ENCODE results near the gene ESD. TPM values are rescaled to one million over a fixed set of nuclear protein-coding genes. Genes with fewer than 3 reads are reported as not detected.

Gene ESD
- total RNA-seq, 4 donors from 2014 or later = 45.8 to 126 (median 78.0) TPM

DNA sequence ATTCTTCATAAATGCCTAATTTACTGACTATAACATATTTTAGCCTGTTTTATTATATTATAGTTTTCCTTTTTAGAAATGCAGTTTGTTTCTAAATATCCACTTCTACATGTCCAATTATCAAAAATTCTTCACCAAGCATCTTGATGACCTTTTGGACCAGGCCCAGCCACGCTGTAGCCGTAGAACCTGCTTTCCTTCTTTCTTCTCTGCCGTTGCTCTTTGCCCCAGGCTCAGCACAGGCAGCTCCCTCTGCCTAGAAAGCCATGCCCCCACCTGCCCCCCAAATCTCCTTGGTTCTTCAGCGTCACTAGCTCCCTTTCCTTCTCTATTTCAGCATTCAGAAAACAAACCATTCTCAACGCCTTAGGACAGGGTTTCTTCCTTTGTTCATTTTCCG is 65.4 kb downstream of the ESD start:
- WGBS, 2 donors = 66 to 84% methylated on average over 6 of the region's 6 CpGs
- TF ChIP-seq POLR2A (IDR thresholded peaks at IDR 0.05) = no peak
- TF ChIP-seq, protein P1, sequence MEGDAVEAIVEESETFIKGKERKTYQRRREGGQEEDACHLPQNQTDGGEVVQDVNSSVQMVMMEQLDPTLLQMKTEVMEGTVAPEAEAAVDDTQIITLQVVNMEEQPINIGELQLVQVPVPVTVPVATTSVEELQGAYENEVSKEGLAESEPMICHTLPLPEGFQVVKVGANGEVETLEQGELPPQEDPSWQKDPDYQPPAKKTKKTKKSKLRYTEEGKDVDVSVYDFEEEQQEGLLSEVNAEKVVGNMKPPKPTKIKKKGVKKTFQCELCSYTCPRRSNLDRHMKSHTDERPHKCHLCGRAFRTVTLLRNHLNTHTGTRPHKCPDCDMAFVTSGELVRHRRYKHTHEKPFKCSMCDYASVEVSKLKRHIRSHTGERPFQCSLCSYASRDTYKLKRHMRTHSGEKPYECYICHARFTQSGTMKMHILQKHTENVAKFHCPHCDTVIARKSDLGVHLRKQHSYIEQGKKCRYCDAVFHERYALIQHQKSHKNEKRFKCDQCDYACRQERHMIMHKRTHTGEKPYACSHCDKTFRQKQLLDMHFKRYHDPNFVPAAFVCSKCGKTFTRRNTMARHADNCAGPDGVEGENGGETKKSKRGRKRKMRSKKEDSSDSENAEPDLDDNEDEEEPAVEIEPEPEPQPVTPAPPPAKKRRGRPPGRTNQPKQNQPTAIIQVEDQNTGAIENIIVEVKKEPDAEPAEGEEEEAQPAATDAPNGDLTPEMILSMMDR (IDR thresholded peaks at IDR 0.05) = no peak
- Histone ChIP-seq H3K27ac (no peak overlapping the region), H3K9me3 (no peaks in the 10 kb centered on the region), H3K4me3 (no peak overlapping the region), H3K27me3 (no peaks in the 10 kb centered on the region), H3K4me1 (no peaks in the 10 kb centered on the region), H3K36me3 (peaks cover 6 to 97% (median 11%) of the 10 kb centered on the region in 3 donors)
- intact Hi-C loops (cut with DNase I) = no loop called here
- DNase-seq = no peak

DNA sequence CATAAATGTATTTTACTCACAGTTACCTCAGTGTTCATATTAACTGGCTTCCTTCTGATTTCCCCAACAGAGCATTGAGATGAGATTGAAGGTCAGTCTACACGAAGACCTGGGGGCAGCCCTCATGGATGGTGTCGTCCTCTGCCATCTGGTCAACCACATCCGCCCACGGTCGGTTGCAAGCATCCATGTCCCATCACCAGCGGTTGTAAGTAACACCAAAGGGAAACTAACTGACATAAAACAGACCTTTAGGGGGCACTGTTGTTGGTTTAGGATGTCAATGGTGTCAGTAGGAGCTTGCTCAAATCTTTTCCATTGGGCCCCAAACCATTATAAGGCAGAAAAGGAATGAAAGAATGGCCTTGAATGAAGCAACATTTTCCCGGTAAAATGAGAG is 68.2 kb downstream of the ESD start:
- peaks cover 6 to 98% (median 15%) of the 10 kb centered on the region in 3 donors for H3K36me3 ChIP-seq
- WGBS, 2 donors = 86 to 88% methylated on average over 3 to 7 of the region's 7 CpGs
- intact Hi-C loops (cut with DNase I) = no loop called here
- no peak overlapping the region for H3K27ac ChIP-seq
- H3K4me1 ChIP-seq = no peaks in the 10 kb centered on the region
- no peak for DNase-seq
- no peaks in the 10 kb centered on the region for H3K9me3 ChIP-seq
- H3K27me3 ChIP-seq = no peaks in the 10 kb centered on the region
- H3K4me3 ChIP-seq = no peak overlapping the region
- TF ChIP-seq POLR2A (IDR thresholded peaks at IDR 0.05) = no peak
- TF ChIP-seq, protein P1 (IDR thresholded peaks at IDR 0.05) = no peak

DNA sequence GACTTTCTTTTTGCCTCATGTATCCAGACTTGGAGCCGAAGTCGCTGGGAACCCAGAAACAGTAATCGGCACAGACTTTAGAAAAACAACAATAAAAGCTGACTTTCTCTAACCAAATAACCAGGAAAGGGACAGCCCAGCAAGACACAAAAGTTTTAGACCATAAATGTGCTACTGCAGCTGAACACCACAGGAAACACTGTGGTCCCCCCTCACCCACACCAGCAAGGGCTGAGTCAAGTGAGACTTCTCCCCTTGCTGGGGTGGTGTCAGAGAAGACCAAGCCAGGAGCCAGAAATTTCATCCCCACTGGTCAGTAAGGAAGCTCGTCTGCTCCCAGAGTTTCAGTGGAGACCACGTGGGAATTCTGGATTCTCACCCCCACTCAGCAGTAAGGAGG is 70.6 kb downstream of the ESD start:
- 88 to 94% methylated on average over 5 of the region's 5 CpGs for WGBS, 2 donors
- H3K4me1 ChIP-seq = no peaks in the 10 kb centered on the region
- peaks cover 0 to 89% (median 9%) of the 10 kb centered on the region in 3 donors for H3K36me3 ChIP-seq
- H3K9me3 ChIP-seq = no peaks in the 10 kb centered on the region
- DNase-seq = no peak
- no peak overlapping the region for H3K27ac ChIP-seq
- H3K4me3 ChIP-seq = no peak overlapping the region
- no peaks in the 10 kb centered on the region for H3K27me3 ChIP-seq
- intact Hi-C loops (cut with DNase I) = no loop called here
- TF ChIP-seq, protein P1 (IDR thresholded peaks at IDR 0.05) = no peak
- TF ChIP-seq POLR2A (IDR thresholded peaks at IDR 0.05) = no peak

Other genes with a start within 250 kb of the ESD start
- gene LRCH1, start 244.0 kb downstream of the ESD start, total RNA-seq = 10 to 100 TPM in 1 of 4 donors, 1 to 10 TPM in 3; 5.0 to 20.4 (median 7.4) TPM
- gene HTR2A, start 99.9 kb upstream of the ESD start, total RNA-seq = under 1 TPM in 2 of 4 donors, not detected in 2; 0.03 to 0.19 TPM